Lung (tissue), 12 donors: ENCODE data around the gene FAP. TPM values are rescaled to one million over a fixed set of nuclear protein-coding genes. Genes with fewer than 3 reads are reported as not detected.

ENCODE experiments used
- ATAC-seq: fragments of 200-7000 bp; cut with Tn5 transposase; one replicate; pipeline ENCODE4 v1.9.1; 2020; ENCODE audit warnings: moderate number of reproducible peaks; ENCODE audit not compliant: insufficient read depth, low FRiP score
- DNase-seq, 3 donors: peaks; one replicate each; pipeline ENCODE4 v3.0.0-alpha.2; 2013 to 2017
- H3K27ac ChIP-seq, 2 donors: one replicate each; pipeline ENCODE4 v1.5.1; 2013; ENCODE audit warnings: mild to moderate bottlenecking in 2 of 2, moderate library complexity in 2 of 2, control low read depth in 1 of 2, inconsistent platforms in 1 of 2, low read depth in 1 of 2, low read length in 1 of 2
- H3K27me3 ChIP-seq, 3 donors: one replicate each; pipeline ENCODE4 v1.5.1; 2013; ENCODE audit warnings: low read length in 2 of 3; ENCODE audit not compliant: control insufficient read depth in 3 of 3, insufficient read depth in 3 of 3
- H3K36me3 ChIP-seq, 4 donors: one replicate each; pipeline ENCODE4 v1.5.1; 2013; ENCODE audit warnings: low read length in 4 of 4, mild to moderate bottlenecking in 1 of 4, moderate library complexity in 1 of 4; ENCODE audit not compliant: control insufficient read depth in 4 of 4, insufficient read depth in 4 of 4
- H3K4me1 ChIP-seq, 5 donors: one replicate each; pipeline ENCODE4 v1.5.1; 2013; ENCODE audit warnings: low read length in 5 of 5, mild to moderate bottlenecking in 2 of 5, moderate library complexity in 1 of 5; ENCODE audit not compliant: control insufficient read depth in 5 of 5, insufficient read depth in 5 of 5
- H3K4me3 ChIP-seq: one replicate; pipeline ENCODE4 v1.5.1; 2013; ENCODE audit warnings: mild to moderate bottlenecking, control low read depth, moderate library complexity
- H3K9ac ChIP-seq, 2 donors: one replicate each; pipeline ENCODE4 v1.5.1; 2013; ENCODE audit warnings: low read length in 2 of 2, control low read depth in 1 of 2; ENCODE audit not compliant: insufficient read depth in 1 of 2
- H3K9me3 ChIP-seq, 4 donors: one replicate each; pipeline ENCODE4 v1.5.1; 2013; ENCODE audit warnings: low read length in 3 of 4, mild to moderate bottlenecking in 1 of 4, moderate library complexity in 1 of 4; ENCODE audit not compliant: control insufficient read depth in 4 of 4, insufficient read depth in 3 of 4
- WGBS, 2 donors: extraction: QIAGEN DNeasy Blood & Tissue Kit; methylation state at CpG; one replicate each; pipeline ENCODE4 v1.1.7; 2013; 5-methylcytosine and 5-hydroxymethylcytosine counted together
- polyA plus RNA-seq, 2 donors: library from polyadenylated mRNA; stranded (reverse); fragments of 200-250 nt; gene quantifications; one replicate each; pipeline ENCODE4 v1.2.1, GENCODE V29; 2013
- total RNA-seq, 2 donors: library from RNA; depleted of rRNA in 1 of 2; stranded (reverse); fragments of >200 nt in 1 of 2; gene quantifications; one replicate each; pipeline ENCODE4 v1.2.1, GENCODE V29; 2014 to 2021
- TF ChIP-seq, protein P1 (sequence below): IDR thresholded peaks from 2 replicates; pipeline ENCODE4 v1.5.1; 2012; ENCODE audit warnings: mild to moderate bottlenecking; ENCODE audit errors: control extremely low read depth, extremely low read depth
- donor health status: control.
- donor health status: control.
- donor health status: Bipolar disorder and iron deficiency.
- donor health status: healthy.
- donor health status: DM: yes; HTN: yes; CAD: no.

FAP gene
- total and polyA plus RNA-seq, 4 donors = 1.8 to 24.6 (median 4.8) TPM

DNA sequence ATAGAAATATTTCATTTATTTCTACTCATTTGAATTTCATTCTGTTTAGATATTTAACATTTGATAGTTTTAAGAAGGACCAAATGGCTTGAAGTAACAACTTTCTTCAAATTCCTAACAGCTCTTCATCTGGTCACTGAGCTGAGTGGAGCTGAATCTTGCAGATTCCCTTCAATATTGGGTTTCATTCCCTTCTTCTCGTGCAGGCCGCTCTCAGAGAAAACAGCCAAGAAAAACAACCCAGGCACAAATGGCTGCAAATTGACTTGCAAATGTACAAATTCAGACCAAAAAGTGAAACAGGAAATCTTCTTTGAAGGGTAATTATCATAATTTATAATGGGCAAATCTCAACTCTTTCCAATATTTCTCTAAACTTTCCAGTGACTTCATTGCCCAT, 60.9 kb downstream of the FAP start:
- Histone ChIP-seq H3K9ac (no peak overlapping the region), H3K27ac (no peak overlapping the region), H3K9me3 (no peaks in the 10 kb centered on the region), H3K36me3 (peaks cover 0 to 4% (median 1%) of the 10 kb centered on the region in 4 donors), H3K27me3 (no peaks in the 10 kb centered on the region), H3K4me3 (no peak overlapping the region), H3K4me1 (no peaks in the 10 kb centered on the region)
- TF ChIP-seq, protein P1, sequence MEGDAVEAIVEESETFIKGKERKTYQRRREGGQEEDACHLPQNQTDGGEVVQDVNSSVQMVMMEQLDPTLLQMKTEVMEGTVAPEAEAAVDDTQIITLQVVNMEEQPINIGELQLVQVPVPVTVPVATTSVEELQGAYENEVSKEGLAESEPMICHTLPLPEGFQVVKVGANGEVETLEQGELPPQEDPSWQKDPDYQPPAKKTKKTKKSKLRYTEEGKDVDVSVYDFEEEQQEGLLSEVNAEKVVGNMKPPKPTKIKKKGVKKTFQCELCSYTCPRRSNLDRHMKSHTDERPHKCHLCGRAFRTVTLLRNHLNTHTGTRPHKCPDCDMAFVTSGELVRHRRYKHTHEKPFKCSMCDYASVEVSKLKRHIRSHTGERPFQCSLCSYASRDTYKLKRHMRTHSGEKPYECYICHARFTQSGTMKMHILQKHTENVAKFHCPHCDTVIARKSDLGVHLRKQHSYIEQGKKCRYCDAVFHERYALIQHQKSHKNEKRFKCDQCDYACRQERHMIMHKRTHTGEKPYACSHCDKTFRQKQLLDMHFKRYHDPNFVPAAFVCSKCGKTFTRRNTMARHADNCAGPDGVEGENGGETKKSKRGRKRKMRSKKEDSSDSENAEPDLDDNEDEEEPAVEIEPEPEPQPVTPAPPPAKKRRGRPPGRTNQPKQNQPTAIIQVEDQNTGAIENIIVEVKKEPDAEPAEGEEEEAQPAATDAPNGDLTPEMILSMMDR = no peak
- WGBS, 2 donors = 90 to 95% methylated on average over 2 of the region's 2 CpGs
- DNase-seq (no peak), ATAC-seq (no peak)

DNA sequence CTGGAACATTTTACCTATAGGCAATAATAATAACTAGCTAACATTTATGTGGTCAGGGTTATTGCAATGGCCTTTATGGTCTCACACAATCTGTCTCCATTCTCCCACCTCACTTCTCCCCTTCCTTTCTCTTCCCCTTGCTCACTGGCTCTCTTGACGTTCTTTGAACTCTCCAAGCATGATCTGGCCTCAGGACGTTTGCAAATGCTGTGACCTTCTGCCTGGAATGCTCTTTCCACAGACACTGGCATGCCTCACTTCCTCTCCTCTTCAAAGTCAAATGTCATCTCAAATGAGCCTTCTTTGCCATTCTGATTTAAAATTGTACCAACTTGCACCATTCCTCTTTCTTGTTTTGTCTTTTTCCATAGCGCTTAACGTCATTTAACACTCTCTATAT, 65.9 kb downstream of the FAP start:
- DNase-seq = no peak
- H3K27me3 ChIP-seq = no peaks in the 10 kb centered on the region
- H3K36me3 ChIP-seq = peaks cover 0 to 8% (median 0%) of the 10 kb centered on the region in 4 donors
- no peak overlapping the region for H3K27ac ChIP-seq
- H3K4me1 ChIP-seq = no peaks in the 10 kb centered on the region
- no peak for ATAC-seq
- no peaks in the 10 kb centered on the region for H3K9me3 ChIP-seq
- H3K4me3 ChIP-seq = no peak overlapping the region
- TF ChIP-seq, protein P1 = no peak
- H3K9ac ChIP-seq = no peak overlapping the region
- WGBS, 2 donors = 70 to 82% methylated on average over 4 of the region's 4 CpGs

DNA sequence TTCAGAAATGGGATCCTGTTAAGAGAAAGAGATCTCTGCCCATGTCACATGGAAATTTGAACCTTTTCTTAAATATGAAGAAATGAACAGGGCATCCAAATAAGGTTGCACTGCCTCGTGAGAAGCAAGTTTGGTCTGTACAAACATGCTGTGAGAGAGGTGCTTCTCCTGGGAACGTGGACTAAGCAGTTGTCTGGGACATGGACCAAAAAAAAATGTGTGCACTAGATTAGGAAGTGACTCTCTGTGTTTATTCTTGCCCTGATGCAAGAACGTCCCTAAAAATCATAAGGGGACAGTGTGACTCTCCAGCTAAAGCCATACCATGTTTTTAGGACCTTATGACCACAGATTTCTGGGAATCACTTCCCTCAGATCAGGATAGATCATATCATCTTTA, 67.5 kb downstream of the FAP start:
- TF ChIP-seq, protein P1 = no peak
- Histone ChIP-seq H3K9ac (no peak overlapping the region), H3K9me3 (no peaks in the 10 kb centered on the region), H3K27me3 (no peaks in the 10 kb centered on the region), H3K36me3 (peaks cover 0 to 8% (median 0%) of the 10 kb centered on the region in 4 donors), H3K27ac (no peak overlapping the region), H3K4me3 (no peak overlapping the region), H3K4me1 (no peaks in the 10 kb centered on the region)
- no peak for DNase-seq
- ATAC-seq = no peak
- 36 to 57% methylated on average over 3 of the region's 3 CpGs for WGBS, 2 donors

DNA sequence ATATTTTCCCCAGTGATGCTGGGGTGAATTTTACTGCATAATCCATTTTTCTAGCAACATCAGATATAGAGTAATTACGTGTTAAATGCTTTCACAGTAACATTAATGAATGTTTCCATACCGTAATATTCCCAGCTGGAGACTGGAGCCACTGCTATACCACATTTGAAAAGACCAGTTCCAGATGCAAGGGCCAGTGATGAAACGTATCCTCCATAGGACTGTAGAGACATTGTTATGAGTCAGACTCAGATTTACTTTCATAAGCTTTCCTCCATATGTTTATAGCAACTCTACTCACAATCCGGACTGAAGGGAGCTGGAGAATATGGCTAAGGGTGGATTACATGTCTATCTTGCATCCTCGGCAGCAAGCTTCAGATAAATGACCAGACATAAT, 68.5 kb downstream of the FAP start:
- no peak for ATAC-seq
- no peak overlapping the region for H3K9ac ChIP-seq
- TF ChIP-seq, protein P1 = no peak
- no peaks in the 10 kb centered on the region for H3K27me3 ChIP-seq
- DNase-seq = no peak
- peaks cover 0 to 5% (median 0%) of the 10 kb centered on the region in 4 donors for H3K36me3 ChIP-seq
- H3K4me1 ChIP-seq = no peaks in the 10 kb centered on the region
- no peak overlapping the region for H3K4me3 ChIP-seq
- no peaks in the 10 kb centered on the region for H3K9me3 ChIP-seq
- WGBS, 2 donors = 89 to 92% methylated on average over 5 of the region's 5 CpGs
- H3K27ac ChIP-seq = no peak overlapping the region
